ENCODE measurements around the gene OSBPL5. TPM values are rescaled to one million over a fixed set of nuclear protein-coding genes. Genes with fewer than 3 reads are reported as not detected.

Gene OSBPL5
- total RNA-seq, 2 experiments from 2014 or later: 0.63 to 2.7 TPM

- TF ChIP-seq, protein P1, sequence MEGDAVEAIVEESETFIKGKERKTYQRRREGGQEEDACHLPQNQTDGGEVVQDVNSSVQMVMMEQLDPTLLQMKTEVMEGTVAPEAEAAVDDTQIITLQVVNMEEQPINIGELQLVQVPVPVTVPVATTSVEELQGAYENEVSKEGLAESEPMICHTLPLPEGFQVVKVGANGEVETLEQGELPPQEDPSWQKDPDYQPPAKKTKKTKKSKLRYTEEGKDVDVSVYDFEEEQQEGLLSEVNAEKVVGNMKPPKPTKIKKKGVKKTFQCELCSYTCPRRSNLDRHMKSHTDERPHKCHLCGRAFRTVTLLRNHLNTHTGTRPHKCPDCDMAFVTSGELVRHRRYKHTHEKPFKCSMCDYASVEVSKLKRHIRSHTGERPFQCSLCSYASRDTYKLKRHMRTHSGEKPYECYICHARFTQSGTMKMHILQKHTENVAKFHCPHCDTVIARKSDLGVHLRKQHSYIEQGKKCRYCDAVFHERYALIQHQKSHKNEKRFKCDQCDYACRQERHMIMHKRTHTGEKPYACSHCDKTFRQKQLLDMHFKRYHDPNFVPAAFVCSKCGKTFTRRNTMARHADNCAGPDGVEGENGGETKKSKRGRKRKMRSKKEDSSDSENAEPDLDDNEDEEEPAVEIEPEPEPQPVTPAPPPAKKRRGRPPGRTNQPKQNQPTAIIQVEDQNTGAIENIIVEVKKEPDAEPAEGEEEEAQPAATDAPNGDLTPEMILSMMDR (conservative IDR thresholded peaks at IDR 0.05; ENCODE audit: low read length): no peak
- TF ChIP-seq EZH2phosphoT487 (IDR thresholded peaks at IDR 0.05; ENCODE audit: borderline replicate concordance, low read depth, low read length): no peak
- no peak overlapping the region for H3K4me3 ChIP-seq (ENCODE audit: low read depth, low read length, poor library complexity, severe bottlenecking)
- H3K9me2 ChIP-seq (ENCODE audit: insufficient read depth, low read length): no peaks in the 10 kb centered on the region
- no peak overlapping the region for H2AFZ ChIP-seq (ENCODE audit: low read length)
- no peaks in the 10 kb centered on the region for H3K36me3 ChIP-seq (ENCODE audit: insufficient read depth, low read length)
- no peaks in the 10 kb centered on the region for H3K79me2 ChIP-seq (ENCODE audit: insufficient read depth, low read depth, low read length)
- ChIA-PET CTCF (ENCODE audit: unreplicated experiment) (no interaction called here), POLR2A (no interaction called here)
- H3K4me2 ChIP-seq (ENCODE audit: low read length): no peak overlapping the region
- no peak for DNase-seq (ENCODE audit: low spot score)
- H3K27ac ChIP-seq (ENCODE audit: low read depth, low read length, poor library complexity, severe bottlenecking): no peak overlapping the region
- H3K9me3 ChIP-seq (ENCODE audit: low read length): no peaks in the 10 kb centered on the region
- no peaks in the 10 kb centered on the region for H4K20me1 ChIP-seq (ENCODE audit: insufficient read depth, low read length)
- no TSS peak for BruUV-seq (replicated peaks)
- H3K4me1 ChIP-seq (ENCODE audit: insufficient read depth, low read length, poor library complexity, severe bottlenecking): no peaks in the 10 kb centered on the region
- intact Hi-C loops (cut with micrococcal nuclease; ENCODE audit: unreplicated experiment): no loop called here
Measured at GRCh38 chr11:3080104-3080503, 85.0 kb downstream of the OSBPL5 start.

DNA sequence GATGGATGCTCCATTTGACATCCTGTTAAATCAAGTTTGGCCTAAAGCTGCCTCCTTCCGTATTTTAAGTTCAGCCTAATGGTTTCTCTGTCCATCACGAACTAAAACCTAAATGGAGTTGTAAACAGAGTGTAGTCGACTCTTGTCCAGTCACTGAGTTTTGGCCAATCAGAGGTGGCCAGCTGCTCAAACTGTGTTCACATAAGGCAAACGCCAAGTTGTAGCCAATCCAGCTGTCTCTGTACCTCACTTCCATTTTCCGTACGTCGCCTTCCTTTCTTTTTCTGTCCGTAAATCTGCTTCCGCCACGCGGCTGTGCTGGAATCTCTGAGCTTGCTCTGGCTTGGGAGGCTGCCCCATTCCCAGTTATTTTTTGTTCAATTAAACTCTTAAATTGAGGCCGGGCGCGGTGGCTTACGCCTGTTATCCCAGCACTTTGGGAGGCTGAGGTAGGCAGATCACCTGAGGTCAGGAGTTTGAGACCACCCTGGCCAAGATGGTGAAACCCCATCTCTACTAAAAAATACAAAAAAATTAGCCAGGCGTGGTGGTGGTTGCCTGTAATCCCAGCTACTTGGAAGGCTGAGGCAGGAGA, 87.2 kb downstream of the OSBPL5 start:
- no TSS peak for BruUV-seq (replicated peaks)
- Histone ChIP-seq H3K36me3 (ENCODE audit: insufficient read depth, low read length) (no peaks in the 10 kb centered on the region), H3K79me2 (ENCODE audit: insufficient read depth, low read depth, low read length) (no peaks in the 10 kb centered on the region), H3K4me2 (ENCODE audit: low read length) (no peak overlapping the region), H3K9me3 (ENCODE audit: low read length) (no peaks in the 10 kb centered on the region), H3K9me2 (ENCODE audit: insufficient read depth, low read length) (no peaks in the 10 kb centered on the region), H3K4me3 (ENCODE audit: low read depth, low read length, poor library complexity, severe bottlenecking) (no peak overlapping the region), H2AFZ (ENCODE audit: low read length) (no peak overlapping the region), H3K27ac (ENCODE audit: low read depth, low read length, poor library complexity, severe bottlenecking) (no peak overlapping the region), H4K20me1 (ENCODE audit: insufficient read depth, low read length) (no peaks in the 10 kb centered on the region), H3K4me1 (ENCODE audit: insufficient read depth, low read length, poor library complexity, severe bottlenecking) (no peaks in the 10 kb centered on the region)
- DNase-seq (ENCODE audit: low spot score): no peak
- POLR2A ChIA-PET: no interaction called here
- intact Hi-C loops (cut with micrococcal nuclease; ENCODE audit: unreplicated experiment): no loop called here
- CTCF ChIA-PET (ENCODE audit: unreplicated experiment): no interaction called here
- TF ChIP-seq, protein P1 (conservative IDR thresholded peaks at IDR 0.05; ENCODE audit: low read length): no peak
- TF ChIP-seq EZH2phosphoT487 (IDR thresholded peaks at IDR 0.05; ENCODE audit: borderline replicate concordance, low read depth, low read length): no peak

GRCh38 chr11:3077189-3077836, 87.8 kb downstream of the OSBPL5 start:
- H3K4me3 ChIP-seq (ENCODE audit: low read depth, low read length, poor library complexity, severe bottlenecking): no peak overlapping the region
- no peak for TF ChIP-seq EZH2phosphoT487 (IDR thresholded peaks at IDR 0.05; ENCODE audit: borderline replicate concordance, low read depth, low read length)
- TF ChIP-seq, protein P1 (conservative IDR thresholded peaks at IDR 0.05; ENCODE audit: low read length): no peak
- DNase-seq (ENCODE audit: low spot score): no peak
- intact Hi-C loops (cut with micrococcal nuclease; ENCODE audit: unreplicated experiment): no loop called here
- no peaks in the 10 kb centered on the region for H3K79me2 ChIP-seq (ENCODE audit: insufficient read depth, low read depth, low read length)
- no peaks in the 10 kb centered on the region for H4K20me1 ChIP-seq (ENCODE audit: insufficient read depth, low read length)
- ChIA-PET CTCF (ENCODE audit: unreplicated experiment) (no interaction called here), POLR2A (no interaction called here)
- H3K9me3 ChIP-seq (ENCODE audit: low read length): no peaks in the 10 kb centered on the region
- H3K27ac ChIP-seq (ENCODE audit: low read depth, low read length, poor library complexity, severe bottlenecking): no peak overlapping the region
- no peaks in the 10 kb centered on the region for H3K4me1 ChIP-seq (ENCODE audit: insufficient read depth, low read length, poor library complexity, severe bottlenecking)
- H3K9me2 ChIP-seq (ENCODE audit: insufficient read depth, low read length): no peaks in the 10 kb centered on the region
- H3K36me3 ChIP-seq (ENCODE audit: insufficient read depth, low read length): no peaks in the 10 kb centered on the region
- H2AFZ ChIP-seq (ENCODE audit: low read length): no peak overlapping the region
- no TSS peak for BruUV-seq (replicated peaks)
- H3K4me2 ChIP-seq (ENCODE audit: low read length): no peak overlapping the region

Measured in OCI-LY7 (cell line).